Measurements from ENCODE around the gene TMEM237.
"Not testable (repeated sequence)": the region's sequence is repeated elsewhere in the genome, so short reads cannot be mapped to it uniquely, and the experiment has no call there.

The TMEM237 gene

DNA sequence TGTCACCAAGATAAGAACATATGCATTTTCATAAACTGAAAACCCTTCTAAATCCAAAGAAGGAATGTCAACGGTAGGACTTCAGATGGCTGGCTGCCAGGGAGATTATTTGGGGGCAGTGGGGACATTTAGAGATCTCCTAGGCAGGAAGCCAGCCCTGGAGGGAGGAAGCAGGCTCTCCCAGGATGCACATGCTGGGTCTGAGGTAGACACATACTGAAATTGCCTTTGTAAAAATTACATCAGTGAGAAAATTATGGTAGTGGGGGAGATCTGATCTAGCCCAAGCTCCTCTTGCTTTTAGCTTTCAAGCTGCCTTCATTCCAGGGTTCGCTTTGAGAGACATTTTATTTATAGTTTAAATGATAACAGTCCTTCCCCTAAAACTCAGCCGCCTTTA, 31.0 kb upstream of the TMEM237 start:
- TF ChIP-seq, protein P1, sequence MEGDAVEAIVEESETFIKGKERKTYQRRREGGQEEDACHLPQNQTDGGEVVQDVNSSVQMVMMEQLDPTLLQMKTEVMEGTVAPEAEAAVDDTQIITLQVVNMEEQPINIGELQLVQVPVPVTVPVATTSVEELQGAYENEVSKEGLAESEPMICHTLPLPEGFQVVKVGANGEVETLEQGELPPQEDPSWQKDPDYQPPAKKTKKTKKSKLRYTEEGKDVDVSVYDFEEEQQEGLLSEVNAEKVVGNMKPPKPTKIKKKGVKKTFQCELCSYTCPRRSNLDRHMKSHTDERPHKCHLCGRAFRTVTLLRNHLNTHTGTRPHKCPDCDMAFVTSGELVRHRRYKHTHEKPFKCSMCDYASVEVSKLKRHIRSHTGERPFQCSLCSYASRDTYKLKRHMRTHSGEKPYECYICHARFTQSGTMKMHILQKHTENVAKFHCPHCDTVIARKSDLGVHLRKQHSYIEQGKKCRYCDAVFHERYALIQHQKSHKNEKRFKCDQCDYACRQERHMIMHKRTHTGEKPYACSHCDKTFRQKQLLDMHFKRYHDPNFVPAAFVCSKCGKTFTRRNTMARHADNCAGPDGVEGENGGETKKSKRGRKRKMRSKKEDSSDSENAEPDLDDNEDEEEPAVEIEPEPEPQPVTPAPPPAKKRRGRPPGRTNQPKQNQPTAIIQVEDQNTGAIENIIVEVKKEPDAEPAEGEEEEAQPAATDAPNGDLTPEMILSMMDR (IDR thresholded peaks at IDR 0.05; ENCODE audit: low read depth, low read length) = no peak
- TF ChIP-seq POLR2A (IDR thresholded peaks at IDR 0.05; ENCODE audit: extremely low read depth, insufficient read length) = no peak
- no peak for TF ChIP-seq MAX (IDR thresholded peaks at IDR 0.05; ENCODE audit: low read depth, low read length)
- DNase-seq (ENCODE audit: low read depth) = no peak
- H3K4me3 ChIP-seq (ENCODE audit: low read depth, low read length) = no peak overlapping the region

DNA sequence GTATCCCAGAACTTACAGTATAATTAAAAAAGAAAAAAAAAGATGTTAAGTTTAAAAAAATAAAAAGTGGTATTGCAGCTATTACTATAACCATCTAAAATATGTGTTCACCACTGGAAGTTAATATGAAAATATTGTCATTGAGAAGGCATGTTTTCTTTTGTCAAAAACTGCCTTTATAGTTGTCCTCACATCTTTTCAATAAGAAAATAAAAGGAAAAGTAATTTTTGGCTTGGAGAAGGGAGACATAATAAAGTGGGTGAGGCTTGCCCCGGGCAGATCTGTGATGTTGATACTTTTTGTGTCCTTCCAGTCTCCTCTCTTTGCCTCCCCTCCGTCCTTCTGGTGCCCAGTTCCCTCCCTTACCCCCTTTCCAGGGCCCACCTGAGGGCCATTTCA, 30.2 kb upstream of the TMEM237 start:
- no peak for DNase-seq (ENCODE audit: low read depth)
- TF ChIP-seq POLR2A (IDR thresholded peaks at IDR 0.05; ENCODE audit: extremely low read depth, insufficient read length) (no peak), MAX (IDR thresholded peaks at IDR 0.05; ENCODE audit: low read depth, low read length) (no peak)
- TF ChIP-seq, protein P1 (IDR thresholded peaks at IDR 0.05; ENCODE audit: low read depth, low read length) = no peak
- H3K4me3 ChIP-seq (ENCODE audit: low read depth, low read length) = no peak overlapping the region

DNA sequence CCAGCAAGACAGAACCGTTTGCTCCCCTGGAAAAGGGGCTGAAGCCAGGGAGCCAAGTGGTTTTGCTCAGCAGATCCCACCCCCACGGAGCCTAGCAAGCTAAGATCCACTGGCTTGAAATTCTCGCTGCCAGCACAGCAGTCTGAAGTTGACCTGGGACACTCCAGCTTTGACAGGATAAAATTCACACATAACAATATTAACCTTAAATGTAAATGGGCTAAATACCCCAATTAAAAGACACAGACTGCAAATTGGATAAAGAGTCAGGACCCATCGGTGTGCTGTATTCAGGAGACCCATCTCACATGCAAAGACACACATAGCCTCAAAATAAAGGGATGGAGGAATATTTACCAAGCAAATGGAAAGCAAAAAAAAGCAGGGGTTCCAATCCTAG, 27.9 kb upstream of the TMEM237 start:
- not testable (repeated sequence) for H3K4me3 ChIP-seq (ENCODE audit: low read depth, low read length); DNase-seq (ENCODE audit: low read depth)

GRCh38 chr2:201669865-201670264, 26.6 kb upstream of the TMEM237 start:
- no peak overlapping the region for H3K4me3 ChIP-seq (ENCODE audit: low read depth, low read length)
- DNase-seq (ENCODE audit: low read depth) = no peak
- TF ChIP-seq MAX (IDR thresholded peaks at IDR 0.05; ENCODE audit: low read depth, low read length) (no peak), MYC (IDR thresholded peaks at IDR 0.05; ENCODE audit: low read depth, low read length) (no peak), POLR2A (IDR thresholded peaks at IDR 0.05; ENCODE audit: extremely low read depth, insufficient read length) (no peak)
- TF ChIP-seq, protein P1 (IDR thresholded peaks at IDR 0.05; ENCODE audit: low read depth, low read length) = no peak

GRCh38 chr2:201668402-201668910, 25.2 kb upstream of the TMEM237 start:
- no peak overlapping the region for H3K4me3 ChIP-seq (ENCODE audit: low read depth, low read length)
- TF ChIP-seq POLR2A (IDR thresholded peaks at IDR 0.05; ENCODE audit: extremely low read depth, insufficient read length) (no peak), MAX (IDR thresholded peaks at IDR 0.05; ENCODE audit: low read depth, low read length) (no peak), MYC (IDR thresholded peaks at IDR 0.05; ENCODE audit: low read depth, low read length) (no peak)
- TF ChIP-seq, protein P1 (IDR thresholded peaks at IDR 0.05; ENCODE audit: low read depth, low read length) = no peak
- DNase-seq (ENCODE audit: low read depth) = no peak

DNA sequence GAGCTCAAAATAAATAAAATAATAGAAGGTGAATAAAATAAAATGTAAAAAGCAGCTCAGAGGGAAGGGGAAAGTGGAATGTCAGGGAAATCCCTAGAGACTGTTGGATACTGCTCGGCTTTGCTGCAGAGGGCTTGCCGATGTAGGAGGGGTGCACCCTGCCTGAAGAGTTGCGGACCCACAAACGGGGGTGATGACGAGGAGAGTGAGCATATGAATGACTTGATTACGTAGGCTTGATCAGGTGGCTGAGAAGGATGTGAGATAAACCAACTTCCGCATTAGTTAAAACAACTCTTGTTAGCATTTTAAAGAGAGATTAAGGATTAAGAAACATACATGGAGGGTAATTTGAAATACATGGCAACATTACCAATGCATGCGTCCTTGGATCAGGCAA, 21.0 kb upstream of the TMEM237 start:
- no peak for DNase-seq (ENCODE audit: low read depth)
- TF ChIP-seq MYC (IDR thresholded peaks at IDR 0.05; ENCODE audit: low read depth, low read length) = no peak
- TF ChIP-seq, protein P1 (IDR thresholded peaks at IDR 0.05; ENCODE audit: low read depth, low read length) = no peak
- TF ChIP-seq MAX (IDR thresholded peaks at IDR 0.05; ENCODE audit: low read depth, low read length) = no peak
- no peak for TF ChIP-seq POLR2A (IDR thresholded peaks at IDR 0.05; ENCODE audit: extremely low read depth, insufficient read length)
- H3K4me3 ChIP-seq (ENCODE audit: low read depth, low read length) = no peak overlapping the region

Data from NB4 (cell line).